SJSA1 (cell line): ENCODE data around the gene RNU1-2. TPM values are rescaled to one million over a fixed set of nuclear protein-coding genes. Genes with fewer than 3 reads are reported as not detected.
A peak's percentile ranks its signal among the peaks of the same experiment; 100 is the strongest.
"Not testable (repeated sequence)": the region's sequence is repeated elsewhere in the genome, so short reads cannot be mapped to it uniquely, and the experiment has no call there.

Experiments used
- DNase-seq, 2 experiments: peaks; one replicate each; pipeline ENCODE4 v3.0.0-alpha.2; 2015 to 2020; ENCODE audit warnings: low spot score in 2 of 2, low read depth in 1 of 2
- H3K27ac ChIP-seq: fragments of 250-450 bp; sonication (Bioruptor Pico); 2 replicates; pipeline ENCODE4 v1.5.1; 2020; ENCODE audit warnings: mild to moderate bottlenecking, moderate library complexity
- H3K27me3 ChIP-seq: fragments of 250-450 bp; sonication (Bioruptor Pico); replicated peaks from 2 replicates; pipeline ENCODE4 v1.5.1; 2020; ENCODE audit warnings: mild to moderate bottlenecking, moderate library complexity
- H3K36me3 ChIP-seq: fragments of 250-450 bp; sonication (Bioruptor Pico); 2 replicates; pipeline ENCODE4 v1.5.1; 2020; ENCODE audit warnings: mild to moderate bottlenecking
- H3K4me1 ChIP-seq: fragments of 250-450 bp; sonication (Bioruptor Pico); replicated peaks from 2 replicates; pipeline ENCODE4 v1.6.1; 2021; ENCODE audit warnings: mild to moderate bottlenecking
- H3K4me3 ChIP-seq: fragments of 250-450 bp; sonication (Bioruptor Pico); 2 replicates; pipeline ENCODE4 v1.5.1; 2020; ENCODE audit warnings: mild to moderate bottlenecking
- H3K9me3 ChIP-seq: fragments of 250-450 bp; sonication (Bioruptor Pico); replicated peaks from 2 replicates; pipeline ENCODE4 v1.5.1; 2020; ENCODE audit warnings: mild to moderate bottlenecking
- total RNA-seq: library from RNA; depleted of rRNA; stranded (reverse); fragments of >200 nt; shearing (Covaris generic); gene quantifications from 2 replicates; pipeline ENCODE4 v1.2.3, GENCODE V29; 2014

Gene RNU1-2
- total RNA-seq, 1 experiment from 2014 or later, result under 0.01 TPM

GRCh38 chr1:16896316-16897055 lies 706 bp downstream of the RNU1-2 start:
- H3K9me3 ChIP-seq, H3K27ac ChIP-seq, H3K4me3 ChIP-seq, H3K4me1 ChIP-seq, H3K27me3 ChIP-seq, H3K36me3 ChIP-seq: not testable (repeated sequence)
- DNase-seq, result peak; percentile 97 to 98

GRCh38 chr1:16897653-16898052 lies 1.9 kb downstream of the RNU1-2 start:
- not testable (repeated sequence) for DNase-seq

GRCh38 chr1:16898298-16898697 lies 2.5 kb downstream of the RNU1-2 start:
- not testable (repeated sequence) for H3K9me3 ChIP-seq, H3K4me1 ChIP-seq, H3K36me3 ChIP-seq, DNase-seq, H3K27me3 ChIP-seq, H3K4me3 ChIP-seq, H3K27ac ChIP-seq

More at GRCh38 chr1:16897653-16898052, 1.9 kb downstream of the RNU1-2 start:
- not testable (repeated sequence) for H3K4me3 ChIP-seq, H3K9me3 ChIP-seq, H3K36me3 ChIP-seq, H3K4me1 ChIP-seq, H3K27me3 ChIP-seq, H3K27ac ChIP-seq

- DNase-seq, H3K9me3 ChIP-seq, H3K4me3 ChIP-seq, H3K27me3 ChIP-seq, H3K27ac ChIP-seq, H3K36me3 ChIP-seq: not testable (repeated sequence)
- peaks cover 10% of the 10 kb centered on the region for H3K4me1 ChIP-seq
These were observed 3.2 kb downstream of the RNU1-2 start for GRCh38 chr1:16899020-16899419.

GRCh38 chr1:16900751-16901150 lies 5.0 kb downstream of the RNU1-2 start:
- Histone ChIP-seq H3K4me1 (peaks cover 20% of the 10 kb centered on the region), H3K36me3 (no peaks in the 10 kb centered on the region), H3K4me3 (no peak overlapping the region), H3K27ac (no peak overlapping the region), H3K27me3 (no peaks in the 10 kb centered on the region), H3K9me3 (no peaks in the 10 kb centered on the region)
- DNase-seq, result no peak

- H3K27ac ChIP-seq, H3K27me3 ChIP-seq, H3K4me3 ChIP-seq, H3K36me3 ChIP-seq, H3K9me3 ChIP-seq, DNase-seq: not testable (repeated sequence)
- H3K4me1 ChIP-seq, result peaks cover 23% of the 10 kb centered on the region
These were observed 5.6 kb downstream of the RNU1-2 start for GRCh38 chr1:16901371-16901770.

GRCh38 chr1:16903054-16903453 lies 7.3 kb downstream of the RNU1-2 start:
- peaks cover 23% of the 10 kb centered on the region for H3K4me1 ChIP-seq
- H3K27me3 ChIP-seq, result no peaks in the 10 kb centered on the region
- peak in 1 of 2 experiments; percentile 46 for DNase-seq
- H3K4me3 ChIP-seq, result no peak overlapping the region
- H3K9me3 ChIP-seq, result no peaks in the 10 kb centered on the region
- H3K36me3 ChIP-seq, result no peaks in the 10 kb centered on the region
- no peak overlapping the region for H3K27ac ChIP-seq

- peak overlapping the region; percentile 38 for H3K4me3 ChIP-seq
- H3K36me3 ChIP-seq, result no peaks in the 10 kb centered on the region
- H3K9me3 ChIP-seq, result no peaks in the 10 kb centered on the region
- no peak for DNase-seq
- H3K27me3 ChIP-seq, result no peaks in the 10 kb centered on the region
- no peak overlapping the region for H3K27ac ChIP-seq
- H3K4me1 ChIP-seq, result peaks cover 23% of the 10 kb centered on the region
These were observed 7.6 kb downstream of the RNU1-2 start for GRCh38 chr1:16903458-16903796.

GRCh38 chr1:16904560-16905109 lies 8.9 kb downstream of the RNU1-2 start:
- Histone ChIP-seq H3K27me3 (no peaks in the 10 kb centered on the region), H3K9me3 (no peaks in the 10 kb centered on the region), H3K36me3 (no peaks in the 10 kb centered on the region)

GRCh38 chr1:16905110-16905867 lies 9.5 kb downstream of the RNU1-2 start:
- Histone ChIP-seq H3K27ac (peak overlapping the region; percentile 100), H3K36me3 (no peaks in the 10 kb centered on the region), H3K9me3 (no peaks in the 10 kb centered on the region), H3K4me1 (peaks cover 23% of the 10 kb centered on the region), H3K4me3 (peak overlapping the region; percentile 38), H3K27me3 (no peaks in the 10 kb centered on the region)
- peak in 1 of 2 experiments; percentile 98 for DNase-seq

More at GRCh38 chr1:16904560-16905109, 8.9 kb downstream of the RNU1-2 start:
- Histone ChIP-seq H3K27ac (peak overlapping the region; percentile 100), H3K4me3 (peak overlapping the region; percentile 38), H3K4me1 (peaks cover 23% of the 10 kb centered on the region)
- peak; percentile 99 to 100 for DNase-seq

GRCh38 chr1:16905868-16906702 lies 10.3 kb downstream of the RNU1-2 start:
- H3K27me3 ChIP-seq, result no peaks in the 10 kb centered on the region
- no peak overlapping the region for H3K4me3 ChIP-seq
- H3K27ac ChIP-seq, result no peak overlapping the region
- DNase-seq, result no peak
- no peaks in the 10 kb centered on the region for H3K9me3 ChIP-seq
- no peaks in the 10 kb centered on the region for H3K36me3 ChIP-seq
- peaks cover 23% of the 10 kb centered on the region for H3K4me1 ChIP-seq

- Histone ChIP-seq H3K36me3 (no peaks in the 10 kb centered on the region), H3K4me3 (no peak overlapping the region), H3K27ac (no peak overlapping the region), H3K27me3 (no peaks in the 10 kb centered on the region), H3K9me3 (no peaks in the 10 kb centered on the region), H3K4me1 (peaks cover 23% of the 10 kb centered on the region)
- no peak for DNase-seq
These were observed 11.1 kb downstream of the RNU1-2 start for GRCh38 chr1:16906873-16907272.

- Histone ChIP-seq H3K36me3 (no peaks in the 10 kb centered on the region), H3K4me1 (peaks cover 18% of the 10 kb centered on the region), H3K27ac (no peak overlapping the region), H3K4me3 (no peak overlapping the region), H3K27me3 (no peaks in the 10 kb centered on the region), H3K9me3 (no peaks in the 10 kb centered on the region)
- DNase-seq, result no peak
These were observed 12.3 kb downstream of the RNU1-2 start for GRCh38 chr1:16907870-16908758.
